ENCODE data around the gene GNA15. TPM values are rescaled to one million over a fixed set of nuclear protein-coding genes. Genes with fewer than 3 reads are reported as not detected.
"Not testable (repeated sequence)": the region's sequence is repeated elsewhere in the genome, so short reads cannot be mapped to it uniquely, and the experiment has no call there.

GNA15 gene
- total RNA-seq, 1 experiment from 2014 or later, result 0.19 TPM

- no peak for DNase-seq (ENCODE audit: low spot score)
Measured at GRCh38 chr19:3149526-3150505, 14.0 kb downstream of the GNA15 start.

DNA sequence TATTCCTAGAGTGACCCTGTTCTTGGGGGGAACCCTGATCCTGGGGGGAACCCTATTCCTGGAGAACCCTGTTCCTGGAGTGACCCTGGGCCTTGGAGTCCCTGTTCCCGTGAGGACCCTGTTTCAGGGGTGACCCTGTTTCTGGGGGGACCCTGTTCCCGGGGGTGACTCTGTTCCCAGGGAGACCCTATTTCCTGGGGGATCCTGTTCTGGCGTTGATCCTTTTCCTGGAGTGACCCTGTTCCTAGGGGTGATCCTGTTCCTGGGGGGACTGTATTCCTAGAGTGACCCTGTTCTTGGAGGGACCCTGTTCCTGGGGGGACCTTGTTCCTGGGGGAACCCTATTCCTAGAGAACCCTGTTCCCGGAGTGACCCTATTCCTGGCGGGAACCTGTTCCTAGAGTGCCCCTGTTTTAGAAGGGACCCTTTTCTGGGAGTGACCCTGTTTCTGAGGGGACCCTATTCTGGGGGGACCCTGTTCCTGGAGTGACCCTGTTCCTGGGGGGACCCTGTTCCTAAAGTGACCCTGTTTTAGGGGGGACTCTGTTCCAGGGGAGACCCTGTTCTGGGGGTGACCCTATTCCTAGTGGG, 15.0 kb downstream of the GNA15 start:
- DNase-seq (ENCODE audit: low spot score), result no peak

- peak; percentile 38 for DNase-seq (ENCODE audit: low spot score)
Measured at GRCh38 chr19:3151563-3152418, 16.0 kb downstream of the GNA15 start.

DNA sequence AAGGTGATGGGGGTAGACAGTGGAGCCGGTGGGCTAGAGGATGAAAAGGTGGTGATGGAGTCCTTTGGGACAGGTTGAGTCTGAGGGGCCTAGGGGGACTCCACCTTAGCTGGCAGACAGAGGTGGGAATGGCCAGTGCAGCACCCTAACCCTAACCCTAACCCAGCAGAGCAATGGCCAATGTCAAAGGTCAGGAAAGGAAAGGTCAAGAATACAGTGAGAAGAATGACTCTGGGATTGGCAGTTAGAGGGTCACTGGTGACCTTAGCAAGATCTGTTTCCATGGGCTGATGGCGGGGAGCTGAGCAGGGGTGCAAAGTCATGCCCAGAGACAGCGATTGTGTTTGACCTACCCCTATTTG, 16.6 kb downstream of the GNA15 start:
- DNase-seq (ENCODE audit: low spot score), result no peak

GRCh38 chr19:3153286-3154230, 17.7 kb downstream of the GNA15 start:
- no peak for DNase-seq (ENCODE audit: low spot score)

- DNase-seq (ENCODE audit: low spot score), result not testable (repeated sequence)
Measured at GRCh38 chr19:3154447-3154846, 18.6 kb downstream of the GNA15 start.

GRCh38 chr19:3154957-3155736, 19.3 kb downstream of the GNA15 start:
- peak; percentile 100 for DNase-seq (ENCODE audit: low spot score)

DNA sequence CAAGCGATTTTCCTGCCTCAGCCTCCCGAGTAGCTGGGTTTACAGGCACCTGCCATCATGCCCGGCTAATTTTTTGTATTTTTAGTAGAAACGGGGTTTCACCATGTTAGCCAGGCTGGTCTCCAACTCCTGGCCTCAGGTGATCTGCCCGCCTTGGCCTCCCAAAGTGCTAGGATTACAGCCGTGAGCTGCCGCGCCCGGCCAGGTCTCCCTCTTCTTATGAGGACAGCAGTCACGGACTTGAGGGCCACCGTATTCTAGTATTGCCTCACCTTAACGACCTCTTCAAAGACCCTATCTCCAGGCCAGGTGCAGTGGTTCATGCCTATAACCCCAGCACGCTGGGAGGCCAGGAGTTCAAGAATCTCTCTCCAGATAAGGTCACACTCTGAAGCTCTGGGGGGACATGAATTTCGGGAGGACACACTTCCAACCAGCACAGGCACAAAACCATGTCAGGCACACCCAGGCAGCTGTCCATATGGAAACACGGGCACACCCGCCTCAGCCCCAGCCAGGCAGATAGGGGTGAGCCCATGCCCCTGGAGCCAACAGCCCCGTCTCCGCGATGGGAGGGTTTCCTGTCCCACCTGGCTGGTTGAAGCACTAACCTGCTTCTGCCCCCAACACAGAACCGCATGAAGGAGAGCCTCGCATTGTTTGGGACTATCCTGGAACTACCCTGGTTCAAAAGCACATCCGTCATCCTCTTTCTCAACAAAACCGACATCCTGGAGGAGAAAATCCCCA, 21.4 kb downstream of the GNA15 start:
- no peak for DNase-seq (ENCODE audit: low spot score)

DNA sequence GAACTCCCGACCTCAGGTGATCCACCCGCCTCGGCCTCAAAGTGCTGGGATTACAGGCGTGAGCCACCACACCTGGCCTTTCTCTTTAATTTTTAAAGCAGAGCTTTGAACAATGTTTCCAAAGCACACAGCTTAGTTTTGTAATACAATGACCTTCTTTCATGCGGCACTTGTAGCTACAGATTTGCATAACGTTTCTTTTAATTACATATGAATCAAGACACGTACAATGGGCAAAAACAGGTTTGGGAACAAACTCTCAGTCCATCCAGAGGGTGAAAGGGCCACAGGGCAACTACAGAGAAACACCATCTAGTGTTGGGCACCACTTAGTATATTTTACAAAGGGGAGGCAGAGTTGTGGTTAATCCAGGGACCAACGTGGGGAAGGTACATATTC, 23.7 kb downstream of the GNA15 start:
- no peak for DNase-seq (ENCODE audit: low spot score)

DNA sequence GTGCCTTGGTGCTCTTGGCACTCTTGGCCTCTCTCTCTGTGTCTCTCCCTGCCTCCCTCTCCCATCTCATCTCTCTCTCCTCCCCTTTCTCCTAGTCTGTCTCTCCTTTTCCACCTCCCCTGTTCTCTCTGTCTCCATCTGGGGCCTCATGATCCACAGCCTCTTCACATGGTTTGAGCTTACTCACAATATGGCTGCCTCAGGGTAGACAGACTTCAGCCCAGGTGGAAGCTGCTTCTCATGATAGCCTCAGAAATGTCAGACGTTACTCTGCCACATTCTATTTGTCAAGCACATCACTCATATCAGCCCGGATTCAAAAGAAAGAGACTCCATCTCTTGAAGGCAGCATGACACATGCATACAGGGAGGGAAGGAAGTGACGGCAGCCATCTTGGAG, 24.4 kb downstream of the GNA15 start:
- DNase-seq (ENCODE audit: low spot score), result no peak

DNA sequence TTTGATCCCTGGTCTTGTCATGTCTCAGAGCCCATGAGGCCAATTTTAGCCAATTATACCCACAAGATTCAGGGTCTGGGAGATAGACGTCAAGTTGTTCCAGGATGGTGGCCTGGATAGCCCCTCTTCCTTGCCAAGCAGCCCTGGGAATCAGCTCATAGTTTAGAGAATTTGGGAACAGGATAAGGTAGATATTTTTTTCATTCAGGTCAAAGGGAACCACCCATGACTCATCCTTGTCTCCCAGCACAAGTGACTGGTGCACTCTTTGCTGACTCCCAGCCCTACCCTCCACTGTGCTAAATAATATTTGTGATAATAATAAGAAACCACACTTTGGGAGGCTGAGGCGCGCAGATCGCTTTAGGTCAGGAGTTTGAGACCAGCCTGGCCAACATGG, 25.6 kb downstream of the GNA15 start:
- peak; percentile 70 for DNase-seq (ENCODE audit: low spot score)

DNA sequence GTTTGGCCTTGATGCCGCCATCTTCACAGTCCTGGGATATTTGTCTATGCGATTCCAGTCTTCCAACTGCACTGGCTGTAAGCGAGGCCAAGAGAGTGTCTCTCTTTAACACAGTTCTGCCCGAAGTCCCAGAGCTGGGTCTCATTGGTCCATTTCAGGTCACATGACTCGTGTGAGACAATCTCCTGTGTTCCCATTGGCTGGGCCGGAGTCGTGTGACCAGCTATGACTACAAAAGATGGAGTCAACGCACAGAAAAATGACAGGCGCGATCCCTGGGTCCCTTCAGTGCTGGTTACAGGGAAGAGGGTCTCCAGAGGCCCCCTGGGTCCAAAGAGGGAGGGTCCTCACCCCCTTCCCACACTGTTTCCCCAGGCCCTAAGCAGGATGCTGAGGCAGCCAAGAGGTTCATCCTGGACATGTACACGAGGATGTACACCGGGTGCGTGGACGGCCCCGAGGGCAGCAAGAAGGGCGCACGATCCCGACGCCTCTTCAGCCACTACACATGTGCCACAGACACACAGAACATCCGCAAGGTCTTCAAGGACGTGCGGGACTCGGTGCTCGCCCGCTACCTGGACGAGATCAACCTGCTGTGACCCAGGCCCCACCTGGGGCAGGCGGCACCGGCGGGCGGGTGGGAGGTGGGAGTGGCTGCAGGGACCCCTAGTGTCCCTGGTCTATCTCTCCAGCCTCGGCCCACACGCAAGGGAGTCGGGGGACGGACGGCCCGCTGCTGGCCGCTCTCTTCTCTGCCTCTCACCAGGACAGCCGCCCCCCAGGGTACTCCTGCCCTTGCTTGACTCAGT, 26.8 kb downstream of the GNA15 start:
- peak; percentile 60 for DNase-seq (ENCODE audit: low spot score)

- peak; percentile 78 for DNase-seq (ENCODE audit: low spot score)
Measured at GRCh38 chr19:3163230-3163886, 27.5 kb downstream of the GNA15 start.

- DNase-seq (ENCODE audit: low spot score), result no peak
Measured at GRCh38 chr19:3163943-3164342, 28.1 kb downstream of the GNA15 start.

DNA sequence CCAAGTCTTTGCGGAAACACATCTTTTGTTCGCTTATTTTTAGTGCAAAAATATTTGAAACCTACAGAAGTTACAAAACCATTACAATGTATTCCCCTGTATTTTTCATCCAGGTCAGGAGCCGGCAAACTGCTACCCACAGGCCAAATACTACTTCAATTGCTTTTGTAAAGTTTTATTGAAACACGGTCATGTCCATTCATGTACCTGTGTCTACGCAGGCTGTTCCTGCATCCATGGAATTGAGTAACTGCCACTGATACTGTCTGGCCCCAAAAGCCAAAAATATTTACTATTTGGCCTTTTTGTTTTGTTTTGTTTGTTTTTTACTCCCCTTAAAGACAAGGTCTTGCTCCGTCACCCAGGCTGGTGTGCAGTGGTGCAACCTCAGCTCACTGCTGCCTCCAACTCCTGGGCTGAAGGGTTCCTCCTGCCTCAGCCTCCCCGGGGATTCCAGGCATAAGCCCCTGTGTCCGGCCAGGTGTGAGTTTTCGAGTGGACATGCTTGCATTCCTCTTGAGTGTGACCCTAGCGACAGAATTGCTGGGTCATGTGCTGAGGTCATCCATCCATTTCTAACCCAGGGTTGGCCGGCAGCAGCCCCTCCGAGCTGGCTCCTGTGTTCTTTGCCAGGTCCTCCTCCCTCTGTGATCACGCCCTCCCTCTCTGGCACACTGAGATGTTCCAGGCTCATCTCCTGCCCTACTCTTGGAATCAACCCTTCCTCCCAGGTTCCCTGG, 31.9 kb downstream of the GNA15 start:
- DNase-seq (ENCODE audit: low spot score), result no peak

DNA sequence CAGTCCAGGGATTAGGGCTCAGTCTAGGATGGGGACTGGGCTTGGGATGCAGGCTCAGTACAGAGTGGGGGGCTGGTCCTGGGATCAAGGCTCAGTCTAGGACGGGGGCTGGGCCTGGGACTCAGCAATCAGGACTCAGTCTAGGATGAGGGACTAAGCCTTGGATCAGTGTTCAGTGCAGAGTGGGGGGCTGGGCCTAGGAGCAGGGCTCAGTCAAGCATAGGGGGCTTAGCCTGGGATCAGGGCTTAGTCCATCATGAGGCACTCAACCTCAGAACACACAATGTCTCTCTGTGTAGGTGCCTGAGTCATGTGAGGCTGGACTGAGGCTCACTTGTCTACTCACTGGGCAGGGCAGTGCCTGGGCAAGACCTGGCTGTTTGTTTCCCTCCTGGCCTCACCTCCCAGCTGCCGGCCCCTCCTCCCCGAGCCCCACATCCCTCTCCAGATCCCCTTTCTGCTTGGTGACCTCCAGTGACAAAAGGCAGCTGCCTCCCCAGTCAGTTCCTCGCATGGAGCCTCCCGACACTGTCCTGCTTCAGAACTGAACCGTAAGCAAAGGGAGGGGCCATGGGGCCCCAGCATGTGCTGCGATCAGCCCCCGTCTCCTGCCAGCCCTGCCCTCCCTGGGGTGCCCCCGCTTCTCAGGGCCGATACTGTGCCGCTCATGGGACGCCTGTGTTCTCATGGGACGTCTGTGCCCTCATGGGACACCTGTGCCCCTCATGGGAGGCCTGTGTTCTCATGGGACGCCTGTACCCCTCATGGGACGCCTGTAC, 36.2 kb downstream of the GNA15 start:
- no peak for DNase-seq (ENCODE audit: low spot score)

DNA sequence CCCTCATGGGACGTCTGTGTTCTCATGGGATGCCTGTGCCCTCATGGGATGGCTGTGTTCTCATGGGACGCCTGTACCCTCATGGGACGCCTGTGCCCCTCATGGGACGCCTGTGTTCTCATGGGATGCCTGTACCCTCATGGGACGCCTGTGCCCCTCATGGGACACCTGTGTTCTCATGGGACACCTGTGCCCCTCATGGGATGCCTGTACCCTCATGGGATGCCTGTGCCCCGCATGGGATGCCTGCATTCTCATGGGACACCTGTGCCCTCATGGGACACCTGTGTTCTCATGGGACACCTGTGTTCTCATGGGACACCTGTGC, 36.8 kb downstream of the GNA15 start:
- DNase-seq (ENCODE audit: low spot score), result not testable (repeated sequence)
